HepG2 (cell line): ENCODE data around the gene ATF6. TPM values are rescaled to one million over a fixed set of nuclear protein-coding genes. Genes with fewer than 3 reads are reported as not detected.
A peak's percentile ranks its signal among the peaks of the same experiment; 100 is the strongest.

Experiments
- CCAR2 ChIP-seq: fragments of 200-400 bp; formaldehyde crosslinking; optimal IDR thresholded peaks from 2 replicates; pipeline ENCODE3; 2018; ENCODE audit warnings: low read depth, mild to moderate bottlenecking, low read length, moderate library complexity
- CHCHD3 ChIP-seq: sonication (generic); formaldehyde crosslinking; IDR thresholded peaks from 2 replicates; pipeline ENCODE4 v1.8.0; 2022; ENCODE audit warnings: mild to moderate bottlenecking, missing genetic modification reagents, moderate library complexity
- ELF3 ChIP-seq: IDR thresholded peaks from 2 replicates; pipeline ENCODE4 v1.6.1; 2016; ENCODE audit warnings: missing genetic modification reagents, missing compliant biosample characterization
- GABPB1 ChIP-seq: IDR thresholded peaks from 2 replicates; pipeline ENCODE4 v1.6.1; 2016; ENCODE audit warnings: mild to moderate bottlenecking, missing genetic modification reagents, moderate library complexity, missing compliant biosample characterization
- IKZF5 ChIP-seq: IDR thresholded peaks from 2 replicates; pipeline ENCODE4 v1.6.1; 2018; ENCODE audit warnings: missing genetic modification reagents, mild to moderate bottlenecking, missing compliant biosample characterization
- KDM5B ChIP-seq: sonication (generic); formaldehyde crosslinking; IDR thresholded peaks from 2 replicates; pipeline ENCODE4 v1.4.0; 2020; ENCODE audit warnings: missing genetic modification reagents, mild to moderate bottlenecking, borderline replicate concordance
- NBN ChIP-seq: fragments of 450-650 bp; conservative IDR thresholded peaks from 2 replicates; pipeline ENCODE4 v1.6.1; 2017
- NRL ChIP-seq: sonication (generic); formaldehyde crosslinking; IDR thresholded peaks from 2 replicates; pipeline ENCODE4 v1.5.0; 2020; ENCODE audit warnings: missing genetic modification reagents, mild to moderate bottlenecking, moderate library complexity, borderline replicate concordance
- PLSCR1 ChIP-seq: sonication (generic); formaldehyde crosslinking; IDR thresholded peaks from 2 replicates; pipeline ENCODE4 v1.5.0; 2020; ENCODE audit warnings: missing genetic modification reagents, mild to moderate bottlenecking, borderline replicate concordance
- RFXANK ChIP-seq: IDR thresholded peaks from 2 replicates; pipeline ENCODE4 v1.6.1; 2016
- RNF2 ChIP-seq: fragments of 450-650 bp; conservative IDR thresholded peaks from 2 replicates; pipeline ENCODE4 v1.6.1; 2016; ENCODE audit warnings: low read depth
- SCMH1 ChIP-seq: sonication (generic); formaldehyde crosslinking; IDR thresholded peaks from 2 replicates; pipeline ENCODE4 v1.9.0; 2021; ENCODE audit warnings: missing genetic modification reagents, mild to moderate bottlenecking, borderline replicate concordance
- STAT5B ChIP-seq: sonication (generic); formaldehyde crosslinking; IDR thresholded peaks from 2 replicates; pipeline ENCODE4 v1.4.0; 2020; ENCODE audit warnings: missing genetic modification reagents
- TOPORS ChIP-seq: sonication (generic); formaldehyde crosslinking; IDR thresholded peaks from 2 replicates; pipeline ENCODE4 v1.8.0; 2023; ENCODE audit warnings: mild to moderate bottlenecking, missing genetic modification reagents
- ZBTB3 ChIP-seq: sonication (generic); formaldehyde crosslinking; IDR thresholded peaks from 2 replicates; pipeline ENCODE4 v1.4.0; 2020; ENCODE audit warnings: low read depth, mild to moderate bottlenecking, moderate library complexity, missing genetic modification reagents, borderline replicate concordance
- ZBTB7B ChIP-seq: sonication (generic); formaldehyde crosslinking; IDR thresholded peaks from 2 replicates; pipeline ENCODE4 v1.4.0; 2020; ENCODE audit warnings: missing genetic modification reagents
- ZFP91 ChIP-seq: sonication (generic); formaldehyde crosslinking; IDR thresholded peaks from 2 replicates; pipeline ENCODE4 v1.9.0; 2022; ENCODE audit warnings: missing genetic modification reagents, mild to moderate bottlenecking, borderline replicate concordance
- ZNF142 ChIP-seq: sonication (generic); formaldehyde crosslinking; IDR thresholded peaks from 2 replicates; pipeline ENCODE4 v1.4.0; 2020; ENCODE audit warnings: missing genetic modification reagents
- ZNF614 ChIP-seq: IDR thresholded peaks from 2 replicates; pipeline ENCODE4 v1.6.1; 2018; ENCODE audit warnings: missing biosample characterization, missing genetic modification reagents, inconsistent platforms, borderline replicate concordance
- polyA plus RNA-seq, 8 experiments: library from polyadenylated mRNA; depleted of rRNA in 3 of 8; stranded (reverse) in 7 of 8; unstranded in 1 of 8; fragments of >200 nt; fragmentation: Illumina TruSeq in 4 of 8; extraction: Trizol in 4 of 8; gene quantifications; 2 replicates each; pipeline versions ENCODE4 v1.2.1 to v1.2.3, GENCODE V29; 2011 to 2016; ENCODE audit warnings: low read depth in 4 of 8, missing spikeins in 1 of 8, mixed read lengths in 1 of 8; ENCODE audit not compliant: insufficient read depth in 1 of 8
- total RNA-seq, 5 experiments: library from RNA; depleted of rRNA; stranded (reverse); fragments of >200 nt; fragmentation: Illumina TruSeq; extraction: Trizol; gene quantifications; 2 replicates each; pipeline ENCODE4 v1.2.3, GENCODE V29; 2016; ENCODE audit warnings: low read depth in 1 of 5

ATF6 gene
- total and polyA plus RNA-seq, 2 of the 13 experiments (the other 11 are each of a cell fraction or from before 2014, with no cell fraction given) = 13.2 to 14.5 TPM

- TF ChIP-seq ZBTB7B (CRISPR knock-in tag) = peak; percentile 65; the same call in 1 of the 2 replicates
- TF ChIP-seq KDM5B (CRISPR knock-in tag) = peak; percentile 66
- TF ChIP-seq ZFP91 (CRISPR knock-in tag) = peak; percentile 46; the same call in 1 of the 2 replicates
- no peak for TF ChIP-seq PLSCR1
- TF ChIP-seq GABPB1 (CRISPR knock-in tag) = peak; percentile 82
- peak; percentile 56 for TF ChIP-seq CCAR2
- no peak for TF ChIP-seq CHCHD3 (CRISPR knock-in tag)
- 0 out of 2 replicates have a peak, but pooled peaks have one; percentile 43 for TF ChIP-seq RFXANK (CRISPR knock-in tag)
- peak; percentile 70; the same call in 1 of the 2 replicates for TF ChIP-seq IKZF5
- TF ChIP-seq TOPORS (CRISPR knock-in tag) = no peak
- TF ChIP-seq ELF3 (CRISPR knock-in tag) = peak; percentile 86
- no peak for TF ChIP-seq NBN
- TF ChIP-seq ZNF614 (CRISPR knock-in tag) = peak; percentile 64; the same call in 1 of the 2 replicates
- no peak for TF ChIP-seq STAT5B
- TF ChIP-seq ZNF142 (CRISPR knock-in tag) = no peak
- no peak for TF ChIP-seq SCMH1 (CRISPR knock-in tag)
- peak; percentile 76; the same call in 1 of the 2 replicates for TF ChIP-seq NRL (CRISPR knock-in tag)
- TF ChIP-seq ZBTB3 (CRISPR knock-in tag) = peak; percentile 49; the same call in 1 of the 2 replicates
- 0 out of 2 replicates have a peak, but pooled peaks have one; percentile 40 for TF ChIP-seq RNF2
Observed at GRCh38 chr1:161766102-161766981, at the start of gene ATF6 (continued).
